NCI-H2107 treated with DMSO at 0.1 percent for 48 hours (cell line): ENCODE measurements around the gene RASSF10.
A peak's percentile ranks its signal among the peaks of the same experiment; 100 is the strongest.
"Not testable (repeated sequence)": the region's sequence is repeated elsewhere in the genome, so short reads cannot be mapped to it uniquely, and the experiment has no call there.

ENCODE experiments used
- DNase-seq: peaks from one replicate; lab custom pipeline; 2025; ENCODE audit not compliant: unreplicated experiment; lab: John Stamatoyannopoulos, UW

Gene RASSF10

DNA sequence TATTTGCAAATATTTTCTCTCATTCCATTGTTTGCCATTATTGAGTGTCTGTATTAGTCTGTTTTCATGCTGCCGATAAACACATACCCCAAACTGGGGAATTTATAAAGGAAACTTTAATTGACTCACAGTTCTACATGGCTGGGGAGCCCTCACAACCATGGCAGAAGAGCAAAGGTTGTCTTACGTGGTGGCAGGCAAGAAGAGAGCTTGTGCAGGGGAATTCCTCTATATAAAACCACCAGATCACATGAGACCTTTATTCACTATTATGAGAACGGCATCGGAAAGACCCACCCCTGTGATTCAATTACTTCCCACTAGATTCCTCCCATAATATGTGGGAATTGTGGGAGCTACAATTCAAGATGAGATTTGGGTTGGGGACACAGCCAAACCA is 10.2 kb downstream of the RASSF10 start:
- DNase-seq: no peak

DNA sequence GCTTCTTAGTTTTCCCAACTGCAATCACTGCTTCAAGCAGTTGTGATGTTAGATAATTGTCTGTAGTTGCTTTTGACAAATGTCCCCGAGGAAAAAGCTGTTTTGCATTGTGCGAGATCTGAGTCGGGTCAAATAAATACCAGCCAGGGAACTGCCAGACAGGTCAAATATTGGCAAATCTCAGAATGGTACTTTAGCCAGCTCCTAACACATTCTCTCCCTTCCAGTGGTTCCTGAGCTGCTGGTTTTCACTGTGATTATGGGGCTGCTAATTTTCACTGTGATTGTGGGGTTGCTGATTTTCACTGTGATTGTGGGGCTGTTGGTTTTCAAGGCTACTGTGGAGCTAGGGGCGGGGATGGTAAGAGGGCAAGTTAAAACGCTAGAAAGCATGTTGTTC is 14.3 kb downstream of the RASSF10 start:
- DNase-seq: no peak

DNA sequence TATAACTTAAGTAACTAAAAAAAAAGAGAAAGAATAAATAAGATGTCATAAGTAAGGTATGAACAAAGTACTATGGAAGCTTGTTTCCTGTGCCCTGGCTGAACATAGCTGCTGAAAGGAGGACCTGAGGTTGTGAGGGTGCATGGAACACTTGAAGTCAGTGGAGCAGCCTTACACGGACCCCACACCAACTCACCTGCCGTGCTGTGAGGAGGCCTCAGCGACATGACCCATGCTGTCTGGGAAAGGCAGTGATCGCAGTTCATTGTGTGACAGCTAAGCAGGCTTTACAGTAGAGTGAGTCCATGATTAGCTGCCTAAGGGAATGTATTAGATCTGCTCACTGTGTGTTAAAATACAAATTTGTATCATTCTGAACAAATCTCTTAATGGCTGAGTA is 17.6 kb downstream of the RASSF10 start:
- DNase-seq: no peak

DNA sequence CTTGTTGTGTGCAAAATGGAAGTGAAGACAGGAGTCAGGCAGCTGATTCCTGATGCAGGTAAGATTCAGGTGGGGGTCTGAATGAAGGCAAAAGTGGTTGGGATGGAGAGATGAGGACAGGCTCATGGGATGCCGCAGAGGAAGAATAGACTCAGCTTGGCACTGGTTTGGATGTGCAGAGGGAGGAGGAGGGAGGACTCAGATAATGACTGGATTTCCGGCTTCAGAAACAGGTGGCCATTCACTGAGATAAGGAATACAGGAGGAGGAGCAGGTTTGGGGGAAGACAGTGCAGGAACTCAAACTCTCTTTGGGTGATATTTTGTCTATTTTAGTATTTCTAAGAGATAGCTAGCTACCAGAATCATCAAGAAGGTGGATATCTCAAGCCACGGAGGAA is 19.2 kb downstream of the RASSF10 start:
- DNase-seq: no peak

DNA sequence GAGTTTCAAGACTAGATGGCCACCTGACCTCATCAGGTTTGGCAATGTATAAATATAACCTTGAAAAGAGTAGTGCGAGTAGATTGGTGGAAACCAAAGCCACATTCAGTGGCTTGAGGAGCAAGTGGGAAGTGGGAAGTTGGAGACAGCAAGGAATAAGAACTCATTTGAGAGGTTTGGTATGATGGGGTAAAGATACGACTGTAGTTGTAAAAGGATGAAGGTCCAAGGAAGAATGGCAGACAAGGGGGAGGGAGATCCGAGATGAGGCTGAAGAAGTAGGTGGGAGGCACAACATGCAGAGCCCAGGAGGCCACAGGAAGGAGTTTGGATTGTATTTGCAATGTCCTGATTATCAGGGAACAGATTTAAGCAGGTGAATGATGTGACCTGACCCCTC is 20.8 kb downstream of the RASSF10 start:
- DNase-seq: no peak

DNA sequence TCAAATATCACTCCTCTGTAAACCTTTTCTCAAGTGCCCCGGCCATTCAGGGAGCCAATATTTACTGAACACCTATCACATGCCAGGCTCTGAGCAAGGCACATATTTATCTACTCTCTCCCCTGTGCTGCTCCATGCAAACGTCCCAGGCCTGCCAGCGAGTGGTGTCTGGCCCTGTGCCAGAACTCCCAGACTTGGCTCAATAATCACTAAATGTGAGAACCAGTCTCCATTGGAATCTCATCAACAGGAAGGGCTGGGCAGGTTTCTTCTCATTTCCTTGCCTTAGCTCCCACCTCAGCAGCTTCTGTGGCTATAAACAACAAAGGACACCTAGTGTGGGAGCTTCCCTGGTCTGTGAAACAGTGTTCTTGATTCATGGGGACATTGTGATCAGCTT is 21.7 kb downstream of the RASSF10 start:
- no peak for DNase-seq

DNA sequence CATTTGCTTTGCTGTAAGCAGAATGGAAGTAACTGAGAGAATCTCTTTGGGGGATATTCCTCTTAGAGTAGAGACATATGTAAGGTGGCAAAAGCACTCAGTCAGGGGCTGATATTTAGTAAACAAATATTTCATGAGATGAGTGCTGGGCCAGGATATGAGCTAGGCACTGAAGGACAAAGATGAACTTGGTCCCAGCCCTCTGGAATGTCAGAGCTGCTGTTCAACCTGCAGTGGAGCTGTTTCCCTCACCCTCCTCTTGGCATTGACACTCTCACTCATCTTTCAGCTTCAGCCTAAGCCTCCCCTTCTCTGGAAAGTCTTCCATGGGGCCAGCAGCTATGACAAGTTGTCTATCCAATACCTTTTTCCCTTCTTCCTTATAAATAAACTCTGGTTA is 22.2 kb downstream of the RASSF10 start:
- no peak for DNase-seq

DNA sequence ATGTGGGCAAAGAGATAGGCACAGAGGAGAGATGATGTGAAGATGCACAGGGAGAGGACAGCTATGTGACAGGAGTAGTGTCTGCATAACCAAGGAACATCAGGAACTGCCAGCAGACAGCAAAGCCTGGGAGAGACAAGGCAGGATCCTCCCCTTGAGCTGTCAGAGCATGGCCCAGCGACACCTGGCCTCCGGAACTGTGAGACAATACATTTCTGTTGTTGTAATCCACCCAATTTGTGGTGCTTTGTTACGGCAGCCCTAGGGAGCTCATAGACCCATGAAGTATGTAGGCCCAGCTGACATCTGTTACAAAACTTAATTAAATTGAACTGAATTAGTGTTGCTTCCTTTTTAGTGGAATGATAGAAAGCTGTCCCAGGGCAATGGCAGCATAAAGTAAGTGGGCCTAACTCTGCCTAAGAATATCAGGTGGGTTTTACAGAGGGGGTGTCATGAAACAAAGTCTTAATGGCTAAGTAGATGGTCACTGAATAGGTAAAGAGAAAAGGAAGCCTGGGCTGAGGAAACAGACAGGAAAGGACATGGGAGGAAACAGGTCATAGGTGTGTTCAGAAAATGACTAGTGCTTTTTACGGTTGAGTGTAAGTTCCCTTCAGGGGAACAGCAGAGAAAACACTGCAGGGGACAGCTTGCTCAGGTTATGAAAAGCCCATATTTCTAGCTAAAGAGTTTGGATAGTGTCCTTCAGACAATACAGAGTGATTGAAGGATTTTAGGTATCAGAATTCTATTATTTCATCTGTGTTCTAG is 24.8 kb downstream of the RASSF10 start:
- peak; percentile 31 for DNase-seq

DNA sequence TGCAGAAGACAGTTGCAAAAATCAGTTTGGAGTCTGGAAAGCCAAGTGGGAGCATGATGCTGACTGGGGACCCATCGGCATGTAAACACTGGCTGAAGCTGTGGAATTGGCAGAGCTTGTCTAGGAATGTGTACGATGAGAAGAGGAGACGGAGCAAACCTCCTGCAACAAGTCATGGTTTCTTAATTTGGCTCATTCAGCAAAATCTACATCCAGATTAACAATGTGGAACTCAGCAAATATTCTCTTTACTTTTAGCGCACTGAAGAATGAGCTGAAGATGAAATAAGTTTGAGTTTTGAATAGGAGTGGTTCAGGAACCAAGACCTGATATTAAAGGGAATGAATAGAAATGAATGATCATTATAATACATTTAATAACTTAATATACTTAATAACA is 26.6 kb downstream of the RASSF10 start:
- DNase-seq: no peak

DNA sequence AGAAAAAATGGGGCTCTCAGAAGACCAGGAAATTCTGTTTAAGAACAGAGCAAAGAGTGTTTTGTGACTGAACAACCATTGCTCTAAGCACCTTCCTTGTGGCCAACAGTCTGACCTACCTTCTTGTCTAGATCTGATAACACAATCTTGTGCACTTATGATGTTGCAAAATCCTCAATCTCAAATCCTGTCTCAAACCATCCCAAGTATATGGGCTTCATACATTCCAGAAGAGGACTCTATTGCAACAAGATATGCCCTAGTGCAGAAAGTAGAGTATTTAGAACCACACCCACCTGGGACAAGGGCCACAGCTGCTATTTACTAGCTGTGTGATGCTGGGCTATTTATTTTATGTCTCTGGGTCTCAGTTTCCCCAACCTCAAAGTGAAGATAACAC is 27.1 kb downstream of the RASSF10 start:
- no peak for DNase-seq

DNA sequence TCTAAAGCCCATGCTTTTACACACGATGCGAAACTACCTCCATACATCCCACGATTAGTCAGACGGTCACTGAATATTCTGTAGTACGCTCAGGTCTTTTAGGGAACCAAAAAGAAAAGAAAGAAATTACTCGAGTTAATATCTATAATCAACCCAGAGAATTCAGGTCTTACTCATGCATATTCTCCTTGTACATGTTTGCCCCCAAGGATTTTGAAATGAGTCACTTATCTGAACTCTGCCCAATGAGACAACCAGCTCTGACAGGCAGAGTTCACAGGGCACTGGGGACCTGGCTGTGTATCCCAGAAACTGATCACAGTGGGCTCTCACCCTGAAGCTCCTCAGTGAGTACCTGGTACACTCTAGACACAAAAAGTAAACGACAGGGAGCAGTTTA is 29.2 kb downstream of the RASSF10 start:
- DNase-seq: no peak

DNA sequence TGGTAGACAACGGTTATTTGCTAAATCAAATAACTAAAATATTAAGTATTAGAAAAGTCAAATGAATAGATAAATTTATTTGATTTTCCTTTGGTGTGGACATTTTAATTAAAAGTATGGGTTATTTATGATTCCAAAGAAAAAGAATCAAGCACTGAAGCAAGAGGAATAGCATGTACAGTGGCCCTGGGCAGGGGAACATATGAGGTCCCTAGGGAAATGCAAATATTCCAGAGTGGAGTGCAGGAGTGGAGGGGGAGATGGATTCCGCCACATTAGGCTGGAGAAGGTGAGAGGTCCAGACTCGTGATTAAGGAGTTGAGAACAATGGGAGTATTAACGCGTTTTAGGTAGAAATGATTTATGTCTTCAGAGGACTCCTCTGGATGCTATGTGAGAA is 30.0 kb downstream of the RASSF10 start:
- DNase-seq: no peak

DNA sequence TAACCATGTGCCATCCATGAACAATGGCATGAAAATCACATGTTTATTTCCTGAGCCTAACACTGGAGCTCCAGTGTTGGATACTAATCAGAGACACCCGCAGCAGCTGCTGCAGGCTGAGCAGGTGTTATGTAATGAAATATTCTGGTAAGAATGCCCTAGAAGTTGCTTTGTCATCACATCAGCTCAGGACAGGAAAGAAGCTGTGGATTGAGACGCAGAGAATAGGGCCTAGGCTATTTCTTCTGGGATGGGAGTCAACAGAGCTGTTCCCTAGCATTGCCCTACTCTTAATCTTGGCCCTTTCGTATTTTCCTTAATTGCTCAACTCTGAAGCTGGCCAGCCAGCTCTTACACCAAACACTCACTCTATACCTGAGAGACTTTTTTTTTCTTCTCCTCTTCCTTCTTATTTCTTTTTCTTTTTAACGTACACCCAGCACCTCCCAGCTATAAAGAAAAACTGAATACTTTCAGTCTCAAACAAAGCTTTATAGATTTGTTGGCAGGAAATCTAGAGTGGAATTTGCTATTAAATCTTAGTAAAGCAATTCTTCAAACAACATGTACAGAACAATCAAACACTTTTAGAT is 31.9 kb downstream of the RASSF10 start:
- peak; percentile 66 for DNase-seq

DNA sequence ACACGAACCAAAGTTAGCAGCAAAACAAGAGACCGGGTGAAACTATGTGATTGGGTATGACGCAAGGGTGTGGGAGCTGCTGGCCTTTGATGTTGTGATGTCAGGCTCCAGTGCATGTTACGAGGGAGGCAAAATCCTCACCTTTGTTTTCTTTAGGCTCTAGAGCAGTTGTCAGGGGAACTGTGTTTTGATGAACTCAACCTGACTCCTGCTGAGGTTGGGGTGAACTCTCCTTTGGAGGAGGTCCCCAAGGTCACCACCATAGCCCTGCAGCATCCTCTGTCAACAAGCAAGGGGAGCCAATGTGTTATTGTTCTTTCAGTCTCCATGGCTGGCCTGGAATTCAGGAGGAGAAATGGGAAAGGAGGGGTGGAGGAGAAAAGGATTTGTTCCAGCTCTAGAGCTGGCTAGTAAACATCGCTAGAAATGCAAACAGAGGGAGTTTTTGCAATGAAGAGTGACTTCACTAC is 33.8 kb downstream of the RASSF10 start:
- DNase-seq: peak; percentile 52

DNA sequence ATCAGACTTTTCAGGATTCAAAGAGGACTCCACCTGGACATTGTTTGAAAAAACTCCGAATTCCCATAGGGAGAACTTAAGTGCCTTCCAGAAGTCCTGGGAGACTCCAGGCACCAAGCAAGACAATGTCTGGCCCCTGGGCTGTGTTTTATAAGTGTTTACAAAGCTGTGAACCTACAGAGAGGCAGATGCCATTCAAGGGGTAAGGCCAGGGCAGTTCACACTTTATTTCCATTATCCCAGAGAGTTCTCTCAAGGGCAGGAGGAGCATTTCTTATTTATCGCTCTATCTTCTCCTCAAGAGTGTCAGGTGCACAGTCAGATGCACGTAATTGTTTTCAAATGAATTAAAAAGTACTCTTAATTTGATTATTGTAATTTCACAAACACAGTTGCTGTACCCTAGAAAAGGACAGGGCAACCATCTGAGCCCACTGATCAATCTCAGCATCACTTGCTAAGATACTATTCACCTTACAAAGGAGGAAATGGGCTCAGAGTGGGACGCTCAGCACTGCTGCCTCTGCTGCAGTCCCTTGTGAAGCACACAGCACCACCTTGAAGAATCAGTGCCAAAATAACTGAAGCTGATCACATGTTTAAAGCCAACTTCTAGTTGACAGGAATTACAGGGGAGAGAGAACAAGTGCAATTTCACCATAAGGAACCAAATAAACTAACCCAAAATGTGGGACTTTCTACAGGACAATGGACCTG is 35.0 kb downstream of the RASSF10 start:
- DNase-seq: peak; percentile 66

DNA sequence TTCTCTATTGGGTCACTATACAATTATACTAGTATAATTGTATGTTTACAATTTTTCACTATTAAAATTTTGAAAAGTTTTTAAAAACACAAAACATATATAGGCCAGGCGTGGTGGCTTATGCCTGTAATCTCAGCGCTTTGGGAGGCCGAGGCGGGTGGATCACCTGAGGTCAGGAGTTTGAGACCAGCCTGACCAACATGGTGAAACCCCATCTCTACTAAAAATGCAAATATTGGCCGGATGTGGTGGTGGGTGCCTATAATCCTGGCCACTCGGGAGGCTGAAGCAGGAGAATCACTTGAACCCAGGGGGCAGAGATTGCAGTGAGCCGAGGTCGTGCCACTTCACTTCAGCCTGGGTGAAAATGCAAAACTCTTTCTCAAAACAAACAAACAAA is 36.0 kb downstream of the RASSF10 start:
- DNase-seq: not testable (repeated sequence)

DNA sequence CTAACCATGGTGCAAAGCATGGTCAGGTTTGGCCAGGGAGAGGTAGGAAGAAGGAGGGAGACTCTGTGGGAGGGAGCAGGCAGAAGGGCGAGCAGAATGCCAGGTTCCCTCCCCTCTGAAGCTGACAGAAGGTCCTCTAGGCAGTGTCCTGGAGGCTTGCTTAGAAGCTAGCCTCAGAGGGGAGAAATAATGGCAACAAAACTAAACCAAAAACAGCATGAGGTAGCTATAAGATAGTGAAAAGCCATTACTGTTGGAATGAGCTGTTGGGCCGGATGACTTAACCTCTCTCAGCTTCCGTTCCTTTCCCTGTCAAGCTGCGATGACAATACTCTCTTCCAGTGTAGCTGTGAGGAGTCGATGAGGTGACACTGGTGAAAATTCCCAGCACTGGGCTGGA is 36.6 kb downstream of the RASSF10 start:
- no peak for DNase-seq

DNA sequence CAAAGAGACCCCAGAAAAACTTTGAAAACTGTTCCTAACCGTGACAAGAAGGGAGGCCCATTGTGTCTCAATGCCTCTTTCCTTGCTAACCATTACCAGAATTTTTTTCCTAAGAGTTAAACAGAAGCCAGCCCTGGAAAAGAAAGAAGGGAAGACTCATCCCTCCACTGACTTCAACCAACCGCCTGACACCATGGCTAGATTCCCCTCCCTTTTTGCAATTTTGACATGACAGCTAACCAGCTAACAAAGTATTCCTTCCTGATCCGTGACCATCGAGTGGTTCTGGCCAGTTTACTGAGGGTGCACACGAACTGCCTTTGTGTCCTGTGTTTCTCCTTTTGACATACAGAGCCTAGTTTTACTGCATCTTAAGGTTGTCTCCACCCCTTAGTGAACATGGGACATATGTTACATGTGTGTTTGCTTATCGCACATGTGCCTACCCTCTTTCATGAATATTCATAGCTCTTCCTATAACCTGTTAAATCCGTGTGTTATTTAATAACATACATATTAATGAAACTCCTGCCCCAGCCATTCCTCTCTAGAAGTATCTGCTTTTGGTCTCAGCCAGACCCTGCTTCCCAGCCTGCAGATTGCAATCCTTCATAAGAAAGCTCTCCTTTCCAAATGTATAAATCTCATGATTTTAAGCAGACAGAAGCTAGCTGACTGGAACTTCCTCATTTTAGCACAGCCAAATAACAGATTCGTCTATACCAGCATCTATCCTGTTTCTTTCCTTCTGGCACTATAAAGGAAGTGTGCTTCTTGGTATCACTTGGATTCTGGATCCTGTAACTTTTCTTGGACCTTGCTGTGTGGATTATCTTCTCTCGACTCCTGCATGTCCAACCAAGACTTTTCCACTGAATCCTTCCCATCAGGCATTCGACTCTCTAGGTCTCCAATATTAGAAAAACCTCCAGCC is 37.8 kb downstream of the RASSF10 start:
- DNase-seq: no peak

DNA sequence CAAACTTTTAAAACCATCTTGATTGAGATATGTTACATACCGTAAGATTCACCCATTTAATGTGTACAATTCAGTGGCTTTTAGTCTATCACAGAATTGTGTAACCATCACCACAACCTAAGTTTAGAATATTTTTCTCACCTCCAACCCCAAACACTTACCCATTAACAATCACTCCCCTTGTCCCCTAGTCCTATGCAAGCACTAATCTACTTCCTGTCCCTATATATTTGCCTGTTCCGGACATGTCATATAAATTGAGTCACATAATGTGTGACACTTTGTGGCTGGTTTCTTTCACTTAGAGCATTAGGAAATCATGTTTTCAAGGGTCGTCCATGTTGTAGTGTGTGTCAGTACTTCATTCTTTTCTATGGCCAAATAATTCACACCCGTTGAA is 38.8 kb downstream of the RASSF10 start:
- DNase-seq: no peak

DNA sequence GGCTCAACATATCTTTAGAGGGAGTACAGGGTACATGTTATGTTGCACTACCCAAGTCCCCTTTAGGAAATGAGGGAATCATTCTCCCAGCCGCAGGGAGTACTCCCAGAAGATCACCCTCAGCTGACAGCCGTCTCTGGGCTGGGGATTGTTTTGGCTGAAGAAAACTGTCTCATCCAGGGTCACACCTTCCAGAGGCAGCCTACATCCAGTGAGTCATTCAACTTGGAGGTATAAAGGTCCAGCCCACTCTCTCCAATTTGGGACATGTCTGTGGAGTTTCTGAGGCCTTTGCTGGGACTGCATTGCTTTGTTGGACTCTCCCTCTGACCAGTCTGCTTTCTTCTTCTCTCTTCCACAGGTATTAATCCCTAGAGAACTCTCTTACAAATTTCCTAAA is 42.1 kb downstream of the RASSF10 start:
- DNase-seq: no peak

DNA sequence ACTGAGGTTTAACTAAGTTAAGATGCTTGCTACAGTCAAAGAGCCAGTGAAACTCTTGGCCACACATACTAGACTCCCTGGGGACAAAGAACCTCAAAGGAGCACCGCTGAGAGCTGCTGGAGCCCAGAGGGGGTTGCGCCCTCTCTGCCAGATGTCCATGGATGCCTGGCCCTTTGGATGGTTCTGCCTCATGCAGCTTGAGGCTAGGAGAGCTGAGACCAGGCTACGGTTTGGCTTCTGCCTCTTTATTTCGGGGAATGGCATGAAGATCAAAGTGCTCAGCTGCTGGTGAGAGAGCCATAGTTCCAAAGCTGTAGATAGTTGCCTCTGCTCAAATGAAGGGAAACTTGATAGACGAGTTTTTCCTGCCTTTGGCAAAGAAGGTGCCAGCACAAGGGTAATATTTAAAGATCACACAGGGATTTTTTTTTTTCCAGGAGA is 43.0 kb downstream of the RASSF10 start:
- DNase-seq: no peak
